Dermis microvascular lymphatic vessel endothelial cell (primary cell): ENCODE results near the gene KRT32. TPM values are rescaled to one million over a fixed set of nuclear protein-coding genes. Genes with fewer than 3 reads are reported as not detected.
"Not testable (repeated sequence)": the region's sequence is repeated elsewhere in the genome, so short reads cannot be mapped to it uniquely, and the experiment has no call there.

Source experiments
- DNase-seq, 2 donors: peaks; one replicate each; pipeline versions ENCODE4 v3.0.0 to v3.0.0-alpha.2; 2010; ENCODE audit warnings: low read depth in 2 of 2
- total RNA-seq: library from RNA; depleted of rRNA; stranded (reverse); fragments of >200 nt; gene quantifications from 2 replicates; pipeline ENCODE4 v1.2.1, GENCODE V29; 2014

KRT32 gene
- total RNA-seq, 1 donor from 2014 or later = not detected

- no peak for DNase-seq
These were observed 37.5 kb downstream of the KRT32 start for GRCh38 chr17:41429667-41430066.

- no peak for DNase-seq
These were observed 38.4 kb downstream of the KRT32 start for GRCh38 chr17:41428591-41429291.

GRCh38 chr17:41424111-41424635, 43.0 kb downstream of the KRT32 start, which contains the start of gene KRT37:
KRT37 (minus strand) TSS chr17:41424585; CDS start chr17:41424523, 62 bp downstream.
- DNase-seq = no peak

- not testable (repeated sequence) for DNase-seq
These were observed 44.6 kb downstream of the KRT32 start for GRCh38 chr17:41422586-41422985.

- no peak for DNase-seq
These were observed 45.6 kb downstream of the KRT32 start for GRCh38 chr17:41421617-41422016.

GRCh38 chr17:41421116-41421515, 46.1 kb downstream of the KRT32 start:
- no peak for DNase-seq

GRCh38 chr17:41420134-41420533, 47.1 kb downstream of the KRT32 start:
- no peak for DNase-seq

- no peak for DNase-seq
These were observed 47.5 kb downstream of the KRT32 start for GRCh38 chr17:41419716-41420115.

- DNase-seq = no peak
These were observed 48.9 kb downstream of the KRT32 start for GRCh38 chr17:41418116-41418860.

GRCh38 chr17:41417576-41418015, 49.6 kb downstream of the KRT32 start:
- no peak for DNase-seq

- DNase-seq = no peak
These were observed 50.1 kb downstream of the KRT32 start for GRCh38 chr17:41417127-41417526.

GRCh38 chr17:41416479-41416878, 50.7 kb downstream of the KRT32 start:
- DNase-seq = no peak

- no peak for DNase-seq
These were observed 51.3 kb downstream of the KRT32 start for GRCh38 chr17:41415833-41416335.

GRCh38 chr17:41415411-41415810, 51.8 kb downstream of the KRT32 start:
- DNase-seq = no peak

GRCh38 chr17:41413982-41414381, 53.2 kb downstream of the KRT32 start:
- no peak for DNase-seq

- DNase-seq = no peak
These were observed 53.7 kb downstream of the KRT32 start for GRCh38 chr17:41413353-41413957.

- DNase-seq = no peak
These were observed 55.9 kb downstream of the KRT32 start for GRCh38 chr17:41411072-41411840.
